SHP77 treated with DMSO at 0.1 percent for 48 hours (cell line): Measurements from ENCODE around the gene ITGAL.
"Not testable (repeated sequence)": the region's sequence is repeated elsewhere in the genome, so short reads cannot be mapped to it uniquely, and the experiment has no call there.

ENCODE experiments used
- DNase-seq: peaks from one replicate; lab custom pipeline; 2025; lab: John Stamatoyannopoulos, UW

Gene ITGAL

DNA sequence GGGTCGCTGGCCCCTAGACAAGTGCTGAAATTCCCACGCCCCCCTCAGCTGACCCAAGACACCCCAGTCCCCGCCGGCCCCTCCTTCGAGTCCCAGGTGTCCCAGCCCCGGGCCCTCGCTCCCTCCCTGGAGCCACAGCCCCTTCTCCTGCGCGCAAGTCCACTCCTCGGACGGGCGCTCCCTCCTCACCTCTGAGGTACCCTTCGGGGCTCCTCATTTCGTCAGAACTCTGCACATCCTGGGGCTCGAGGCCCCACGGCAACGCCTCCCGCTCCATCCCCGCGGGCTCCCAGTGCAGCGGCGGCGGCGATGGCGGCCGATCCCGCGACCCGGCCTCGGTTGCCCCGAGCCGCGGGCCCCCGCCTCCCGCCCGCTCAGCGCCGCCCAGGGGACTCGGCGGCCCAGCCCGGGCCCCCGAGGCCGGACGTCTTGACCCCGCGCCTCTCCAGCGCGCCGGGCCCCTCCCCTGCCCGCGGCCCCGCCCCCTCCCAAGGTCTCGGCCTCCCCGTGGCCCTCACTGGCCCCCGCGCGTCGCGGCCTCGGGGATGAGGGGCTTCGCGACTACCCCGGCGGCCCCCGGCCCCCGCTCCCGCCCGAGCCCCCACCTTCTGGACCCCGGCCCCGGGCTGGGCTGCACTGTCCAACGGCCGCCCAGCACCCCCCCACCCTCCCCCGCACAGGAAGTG lies 53.7 kb downstream of the ITGAL start, which contains the start of gene ZNF768:
TSS of gene ZNF768 (minus strand) at position 430 of the 686 bp plus-strand sequence. CDS start at position 277, 153 bp downstream.
- DNase-seq: no peak

DNA sequence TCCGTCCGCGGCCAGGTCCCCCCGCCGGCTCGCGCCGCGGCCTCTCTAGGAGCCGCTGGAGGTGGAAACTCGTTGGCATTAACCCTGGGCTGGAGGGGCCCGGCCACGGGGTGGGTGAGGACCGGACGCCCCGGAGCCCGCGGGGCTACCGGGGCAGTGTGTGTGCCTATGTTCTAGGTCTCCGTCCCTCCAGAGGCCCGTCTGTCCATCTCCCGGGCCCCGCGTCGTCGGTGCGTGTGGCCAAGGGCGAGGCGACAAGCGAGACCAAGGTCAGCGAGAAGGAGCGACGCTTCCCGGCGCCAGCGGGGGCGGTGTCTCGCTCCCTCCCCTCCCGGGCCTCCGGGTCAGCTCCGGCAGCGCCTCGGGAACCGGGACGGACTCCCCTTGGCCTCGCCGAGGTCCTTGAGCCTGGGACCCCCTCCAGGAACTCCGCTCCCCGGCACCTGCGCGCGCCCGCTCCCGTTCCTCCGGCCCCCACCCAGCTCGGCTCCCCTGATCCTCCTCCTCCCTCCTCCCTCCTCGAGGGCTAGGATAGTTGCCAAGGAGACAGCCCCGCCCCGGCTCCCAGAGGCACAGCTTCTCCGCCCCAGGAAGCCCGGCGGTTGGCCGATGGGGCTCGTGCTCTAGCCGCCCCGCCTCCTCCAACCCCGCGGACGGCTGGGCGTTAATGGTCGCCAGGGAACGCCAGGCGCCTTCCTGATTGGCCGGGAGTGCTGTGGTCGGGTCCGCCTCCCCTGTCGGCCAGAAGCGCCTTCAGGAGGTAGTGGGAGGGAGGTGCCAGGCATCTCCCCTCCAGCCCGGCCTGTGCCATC lies 54.5 kb downstream of the ITGAL start:
- peak; percentile 97 for DNase-seq

DNA sequence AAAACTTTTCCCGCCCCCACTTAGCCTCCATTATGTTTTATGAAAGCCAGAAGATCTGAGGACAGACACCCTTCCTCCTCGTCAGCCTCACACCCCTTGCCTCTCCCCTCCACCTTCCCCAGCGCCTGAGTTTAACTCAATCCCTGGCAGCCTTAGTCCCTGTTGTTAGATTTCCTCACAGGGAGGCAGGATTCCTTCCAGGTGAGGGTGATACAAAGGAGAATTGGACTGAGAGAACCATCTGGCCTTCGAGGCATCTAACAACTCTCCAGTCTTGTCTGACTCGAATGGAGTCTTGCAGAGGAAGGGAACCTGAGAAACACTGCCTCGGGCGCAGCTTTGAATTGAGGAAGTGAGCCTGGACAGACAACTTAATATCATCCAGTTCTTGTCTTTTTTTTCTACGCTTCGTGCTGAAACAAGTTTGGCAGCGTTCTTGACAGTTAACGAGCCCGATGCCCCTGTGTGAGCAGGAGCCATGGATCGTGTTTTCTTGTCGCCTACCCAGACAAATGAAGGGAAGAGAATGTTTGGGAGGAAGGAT lies 55.2 kb downstream of the ITGAL start:
- DNase-seq: no peak

DNA sequence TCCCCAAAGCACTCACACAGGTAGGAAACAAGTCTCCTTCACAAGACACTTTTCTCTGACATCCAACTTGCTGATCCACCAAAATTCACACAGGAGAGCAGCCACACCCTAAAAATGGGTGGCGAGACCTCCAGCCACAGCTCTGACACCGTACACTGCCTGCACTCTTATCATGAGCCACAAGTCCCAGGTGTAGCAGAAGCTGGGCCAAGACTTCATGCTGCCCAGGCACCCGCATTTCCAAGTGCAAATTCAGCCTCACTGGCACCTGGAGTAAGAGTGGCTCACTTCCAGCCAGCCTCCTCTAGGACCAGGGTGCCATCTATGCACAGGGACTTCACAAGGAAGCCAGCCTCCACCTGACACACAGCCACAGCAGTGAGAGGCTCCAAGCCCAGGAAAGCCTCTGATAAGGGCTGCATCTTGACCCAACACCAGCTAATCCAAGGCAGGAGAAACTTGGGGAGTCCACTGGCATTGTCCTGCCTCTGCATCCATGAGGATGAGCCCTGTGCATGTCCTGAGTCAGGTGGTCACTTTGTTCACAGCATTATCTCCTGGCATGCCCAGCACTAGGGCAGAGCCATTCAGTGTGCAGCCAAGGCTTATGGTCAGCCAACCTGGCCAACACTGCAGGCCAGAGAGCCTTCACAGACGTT lies 56.4 kb downstream of the ITGAL start:
- DNase-seq: no peak

- no peak for DNase-seq
Measured at GRCh38 chr16:30530163-30531037, 57.9 kb downstream of the ITGAL start.

DNA sequence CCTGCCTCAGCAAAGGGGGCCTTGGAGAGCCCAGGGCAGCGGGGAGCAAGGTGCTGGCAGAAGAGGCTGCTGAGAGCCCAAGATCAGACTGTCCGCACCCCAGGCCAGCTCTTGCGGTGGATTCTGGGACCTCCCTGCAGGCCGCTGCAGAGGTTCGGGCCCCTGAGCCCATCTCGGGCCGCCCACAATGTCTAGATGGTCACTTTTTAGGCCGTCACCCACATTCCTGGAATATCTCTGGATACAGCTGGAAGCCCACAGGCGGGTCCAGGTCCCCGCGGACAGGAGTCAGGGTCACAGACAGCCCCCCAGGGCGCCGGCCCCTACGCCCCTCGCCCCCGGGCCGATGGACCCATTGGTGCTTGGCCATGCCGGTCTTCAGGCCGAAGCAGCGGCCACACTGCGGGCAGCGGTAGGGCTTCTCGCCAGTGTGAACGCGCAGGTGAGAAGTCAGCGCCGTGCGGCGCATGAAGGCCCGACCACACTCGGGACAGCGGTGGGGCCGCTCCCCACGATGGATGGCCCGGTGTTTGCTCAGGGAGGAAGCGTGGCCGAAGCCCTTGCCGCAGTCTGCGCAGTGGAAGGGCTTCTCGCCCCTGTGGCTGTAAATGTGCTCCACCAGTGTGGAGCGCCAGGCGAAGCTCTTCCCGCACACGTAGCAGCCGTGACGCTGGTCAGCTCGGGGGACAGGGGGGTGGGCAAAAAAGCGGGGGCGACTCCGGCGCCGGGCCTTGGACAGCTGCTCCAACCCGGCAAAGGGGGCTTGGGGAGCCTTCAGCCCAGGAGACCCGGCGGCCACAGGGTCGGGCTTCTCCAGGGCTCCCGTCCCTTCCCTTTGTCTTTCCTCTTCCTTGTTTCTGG lies 60.0 kb downstream of the ITGAL start:
- no peak for DNase-seq

GRCh38 chr16:30533146-30533522 lies 60.6 kb downstream of the ITGAL start:
- no peak for DNase-seq

GRCh38 chr16:30533748-30534367 lies 61.3 kb downstream of the ITGAL start:
- DNase-seq: no peak

- DNase-seq: peak; percentile 80
Measured at GRCh38 chr16:30534368-30535105, 62.0 kb downstream of the ITGAL start, which contains the start of gene ZNF747. TSS of gene ZNF747 (minus strand) at chr16:30534858. CDS start at chr16:30534679, 179 bp downstream.

DNA sequence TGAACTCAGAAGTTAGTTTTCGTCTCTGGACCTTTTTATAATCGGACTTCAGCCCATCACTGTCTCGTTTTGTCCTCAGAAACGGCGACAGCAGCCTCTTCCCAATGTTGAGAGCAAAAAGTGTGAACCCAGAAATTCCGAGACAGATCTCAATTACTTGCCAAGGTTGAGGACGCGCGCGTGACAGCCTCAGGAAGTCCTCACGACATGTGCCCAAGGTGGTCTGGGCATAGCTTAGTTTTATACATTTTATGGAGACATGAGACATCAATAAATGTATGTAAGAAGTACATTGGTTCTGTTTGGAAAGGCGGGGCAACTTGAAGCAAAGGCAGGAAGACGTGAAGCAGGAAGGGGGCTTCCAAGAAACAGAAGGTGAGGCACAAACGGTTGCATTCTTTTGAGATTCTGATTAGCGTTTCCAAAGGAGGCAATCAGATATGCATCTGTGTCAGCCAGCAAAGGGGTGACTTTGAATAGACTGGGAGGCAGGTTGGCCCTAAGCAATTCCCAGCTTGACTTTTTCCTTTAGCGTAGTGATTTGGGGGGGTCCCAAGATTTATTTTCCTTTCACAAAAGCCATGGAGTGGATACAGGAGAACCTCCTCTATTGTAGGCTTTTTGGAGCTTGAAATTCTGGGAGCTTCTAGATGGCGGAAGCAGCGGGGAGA lies 62.7 kb downstream of the ITGAL start:
- peak; percentile 80 for DNase-seq

DNA sequence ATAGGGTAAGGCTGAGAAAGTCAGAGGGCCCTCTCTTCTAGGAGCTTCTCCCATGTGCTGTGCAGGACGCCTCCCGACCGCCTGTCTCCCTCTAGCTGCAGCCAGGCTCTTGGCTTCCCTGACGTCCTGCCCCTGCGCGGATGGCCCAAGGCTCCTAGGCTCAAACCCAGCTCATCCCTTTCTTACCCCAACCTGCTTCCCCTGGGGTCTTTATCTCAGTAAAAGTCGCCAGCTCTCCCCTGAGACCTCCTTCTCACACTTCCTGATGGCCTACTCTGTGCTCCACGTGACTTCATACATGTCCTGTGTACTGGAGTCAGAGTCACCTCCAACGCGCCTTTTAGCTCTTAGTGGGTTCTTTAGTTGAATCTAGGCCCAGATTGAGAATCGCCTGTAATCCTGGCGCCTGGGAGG lies 63.2 kb downstream of the ITGAL start:
- DNase-seq: peak; percentile 42

GRCh38 chr16:30536391-30537024 lies 64.0 kb downstream of the ITGAL start:
- not testable (repeated sequence) for DNase-seq

- DNase-seq: no peak
Measured at GRCh38 chr16:30539000-30539964, 66.7 kb downstream of the ITGAL start.

DNA sequence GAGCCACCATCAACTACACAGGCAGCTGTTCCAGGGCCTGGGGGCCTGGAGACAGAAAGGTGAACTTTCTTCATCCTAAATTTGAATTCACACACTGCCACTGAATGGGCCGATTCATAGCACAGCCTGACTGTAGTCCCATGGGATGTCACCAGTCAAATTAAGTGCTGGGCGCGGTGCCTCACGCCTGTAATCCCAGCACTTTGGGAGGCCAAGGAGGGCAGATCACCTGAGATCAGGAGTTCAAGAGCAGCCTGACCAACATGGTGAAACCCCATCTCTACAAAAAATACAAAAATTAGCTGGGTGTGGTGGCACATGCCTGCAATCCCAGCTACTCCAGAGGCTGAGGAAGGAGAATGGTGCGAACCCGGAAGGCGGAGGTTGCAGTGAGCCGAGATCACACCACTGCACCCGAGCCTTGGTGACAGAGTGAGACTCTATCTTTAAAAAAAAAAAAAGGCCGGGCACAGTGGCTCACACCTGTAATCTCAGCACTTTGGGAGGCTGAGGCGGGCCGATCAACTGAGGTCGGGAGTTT lies 67.5 kb downstream of the ITGAL start:
- DNase-seq: not testable (repeated sequence)

DNA sequence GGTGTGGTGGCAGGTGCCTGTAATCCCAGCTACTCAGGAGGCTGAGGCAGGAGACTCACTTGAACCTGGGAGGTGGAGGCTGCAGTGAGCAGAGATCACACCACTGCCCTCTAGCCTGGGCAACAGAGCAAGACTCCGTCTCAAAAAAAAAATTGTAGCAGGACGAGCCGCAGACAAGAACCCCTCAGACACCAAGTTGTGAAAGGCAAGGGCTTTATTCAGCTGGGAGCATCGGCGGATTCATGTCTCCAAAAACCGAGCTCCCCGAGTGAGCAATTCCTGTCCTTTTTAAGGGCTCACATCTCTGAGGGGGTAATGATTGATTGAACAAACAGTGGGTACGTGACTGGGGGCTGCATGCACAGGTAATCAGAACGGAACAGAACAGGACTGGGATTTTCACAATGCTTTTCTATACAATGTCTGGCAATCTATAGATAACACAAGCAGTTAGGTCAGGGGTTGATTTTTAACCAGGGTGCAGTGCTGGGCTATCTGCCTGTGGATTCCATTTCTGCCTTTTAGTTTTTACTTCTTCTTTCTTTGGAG lies 68.4 kb downstream of the ITGAL start:
- not testable (repeated sequence) for DNase-seq
